Gastrocnemius medialis (tissue), 4 donors: Measurements from ENCODE around the gene SGIP1.

Experiments
- POLR2A ChIP-seq, 2 donors: fragments of 450-650 bp; IDR thresholded peaks; one replicate each; pipeline ENCODE4 v1.6.1; 2017; ENCODE audit warnings: antibody characterized with exemption in 2 of 2, mild to moderate bottlenecking in 2 of 2, moderate library complexity in 2 of 2
- TF ChIP-seq, protein P1 (sequence below), 5 experiments: fragments of 450-650 bp in 3 of 5; fragments of 200-600 bp in 2 of 5; sonication (generic) in 2 of 5; IDR thresholded peaks in 4 of 5; conservative IDR thresholded peaks in 1 of 5; 1 replicate in 4 of 5; 2 replicates in 1 of 5; pipeline ENCODE4 v1.5.1; 2016 to 2019; ENCODE audit warnings: antibody characterized with exemption in 5 of 5, mild to moderate bottlenecking in 3 of 5, moderate library complexity in 3 of 5

DNA sequence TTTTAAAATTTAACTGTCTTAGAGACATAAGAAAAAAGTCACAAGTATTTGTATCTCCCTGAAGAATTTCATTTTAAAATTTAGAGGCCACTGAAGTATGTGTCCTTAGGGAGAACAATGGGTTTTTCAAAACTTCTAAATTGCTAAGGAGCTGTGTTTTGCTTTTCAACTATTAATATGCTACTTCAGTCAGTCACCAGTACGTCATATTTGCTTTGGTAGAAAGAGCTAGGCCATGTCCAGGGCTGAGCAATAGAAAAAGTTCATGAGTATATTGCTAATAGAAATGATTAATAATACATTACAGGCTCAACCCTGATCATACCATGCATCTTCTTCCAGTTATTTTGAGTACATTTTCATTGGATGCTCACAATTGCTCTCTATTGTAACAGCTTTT, 1.7 kb upstream of the SGIP1 start:
- TF ChIP-seq, protein P1, sequence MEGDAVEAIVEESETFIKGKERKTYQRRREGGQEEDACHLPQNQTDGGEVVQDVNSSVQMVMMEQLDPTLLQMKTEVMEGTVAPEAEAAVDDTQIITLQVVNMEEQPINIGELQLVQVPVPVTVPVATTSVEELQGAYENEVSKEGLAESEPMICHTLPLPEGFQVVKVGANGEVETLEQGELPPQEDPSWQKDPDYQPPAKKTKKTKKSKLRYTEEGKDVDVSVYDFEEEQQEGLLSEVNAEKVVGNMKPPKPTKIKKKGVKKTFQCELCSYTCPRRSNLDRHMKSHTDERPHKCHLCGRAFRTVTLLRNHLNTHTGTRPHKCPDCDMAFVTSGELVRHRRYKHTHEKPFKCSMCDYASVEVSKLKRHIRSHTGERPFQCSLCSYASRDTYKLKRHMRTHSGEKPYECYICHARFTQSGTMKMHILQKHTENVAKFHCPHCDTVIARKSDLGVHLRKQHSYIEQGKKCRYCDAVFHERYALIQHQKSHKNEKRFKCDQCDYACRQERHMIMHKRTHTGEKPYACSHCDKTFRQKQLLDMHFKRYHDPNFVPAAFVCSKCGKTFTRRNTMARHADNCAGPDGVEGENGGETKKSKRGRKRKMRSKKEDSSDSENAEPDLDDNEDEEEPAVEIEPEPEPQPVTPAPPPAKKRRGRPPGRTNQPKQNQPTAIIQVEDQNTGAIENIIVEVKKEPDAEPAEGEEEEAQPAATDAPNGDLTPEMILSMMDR (IDR thresholded peaks at IDR 0.05 in 4 of 5, conservative IDR thresholded peaks at IDR 0.05 in 1 of 5): no peak
- TF ChIP-seq POLR2A (IDR thresholded peaks at IDR 0.05): no peak
